Gastroesophageal sphincter (tissue), 3 donors: ENCODE data around the gene MICAL1.

Source experiments
- CTCF ChIP-seq, 4 experiments: fragments of 200-600 bp in 2 of 4; fragments of 450-650 bp in 2 of 4; sonication (generic) in 1 of 4; IDR thresholded peaks; one replicate each; pipeline ENCODE4 v1.5.1; 2017 to 2019; ENCODE audit warnings: antibody characterized with exemption in 4 of 4, mild to moderate bottlenecking in 2 of 4, moderate library complexity in 2 of 4
- EP300 ChIP-seq: sonication (generic); formaldehyde crosslinking; IDR thresholded peaks from one replicate; pipeline ENCODE4 v1.6.1; 2017; ENCODE audit warnings: antibody characterized with exemption, mild to moderate bottlenecking
- POLR2A ChIP-seq, 2 donors: fragments of 450-650 bp; IDR thresholded peaks; one replicate each; pipeline ENCODE4 v1.6.1; 2017; ENCODE audit warnings: antibody characterized with exemption in 2 of 2, mild to moderate bottlenecking in 2 of 2, moderate library complexity in 1 of 2
- POLR2AphosphoS5 ChIP-seq: sonication (generic); formaldehyde crosslinking; IDR thresholded peaks from one replicate; pipeline ENCODE4 v1.6.1; 2017; ENCODE audit warnings: antibody characterized with exemption

- TF ChIP-seq POLR2A (IDR thresholded peaks at IDR 0.05) (no peak), CTCF (IDR thresholded peaks at IDR 0.05) (no peak), EP300 (no peak), POLR2AphosphoS5 (no peak)
These were observed 21.1 kb downstream of the MICAL1 start for GRCh38 chr6:109434456-109434855.
